PC-9 (cell line): ENCODE data around the gene GNL3L. TPM values are rescaled to one million over a fixed set of nuclear protein-coding genes. Genes with fewer than 3 reads are reported as not detected.

ENCODE experiments used
- Bru-seq: library from RNA; stranded (reverse); fragments of 400-500 nt; gene quantifications from one replicate; lab custom pipeline; 2021; lab: Mats Ljungman, UMichigan
- BruChase-seq, 2 experiments: library from RNA; stranded (reverse); fragments of 400-500 nt; gene quantifications; one replicate each; lab custom pipeline; 2021; lab: Mats Ljungman, UMichigan
- BruUV-seq: library from RNA; stranded (reverse); fragments of 400-500 nt; replicated peaks from 2 replicates; lab custom pipeline; 2021; lab: Mats Ljungman, UMichigan
- CTCF ChIA-PET: fragments of 300-600 bp; sonication (Branson Sonifier 250); formaldehyde crosslinking; loops from one replicate; lab custom pipeline; 2022; ENCODE audit warnings: antibody characterized with exemption; lab: Charles Lee
- POLR2A ChIA-PET: fragments of 300-600 bp; sonication (Branson Sonifier 250); formaldehyde crosslinking; loops from one replicate; lab custom pipeline; 2022; ENCODE audit warnings: antibody characterized with exemption; ENCODE audit not compliant: unreplicated experiment; lab: Charles Lee
- DNase-seq, 2 experiments: peaks; one replicate each; pipeline versions ENCODE4 v3.0.0 to v3.0.0-alpha.2; 2015 to 2022; ENCODE audit warnings: mixed read lengths in 1 of 2
- H2AFZ ChIP-seq: fragments of 200-600 bp; sonication (generic); 2 replicates; pipeline ENCODE4 v1.8.1; 2017; ENCODE audit warnings: antibody characterized with exemption
- H3F3A ChIP-seq: fragments of 200-600 bp; sonication (generic); 2 replicates; pipeline ENCODE4 v1.8.1; 2017; ENCODE audit warnings: antibody characterized with exemption, mild to moderate bottlenecking, low read depth; ENCODE audit not compliant: insufficient read depth
- H3K27ac ChIP-seq: fragments of 200-600 bp; sonication (generic); 2 replicates; pipeline ENCODE4 v1.6.1; 2016; ENCODE audit warnings: mixed run types
- H3K27me3 ChIP-seq: fragments of 200-600 bp; sonication (generic); 2 replicates; pipeline ENCODE4 v1.6.1; 2016; ENCODE audit warnings: low read depth, mixed run types; ENCODE audit not compliant: insufficient read depth
- H3K36me3 ChIP-seq: fragments of 200-600 bp; sonication (generic); 2 replicates; pipeline ENCODE4 v1.6.1; 2016; ENCODE audit warnings: low read depth, mixed run types
- H3K4me1 ChIP-seq: fragments of 200-600 bp; sonication (generic); replicated peaks from 2 replicates; pipeline ENCODE4 v1.6.1; 2016; ENCODE audit warnings: mixed run types; ENCODE audit not compliant: insufficient read depth
- H3K4me2 ChIP-seq: fragments of 200-600 bp; sonication (generic); 2 replicates; pipeline ENCODE4 v1.6.1; 2017; ENCODE audit warnings: mixed run types
- H3K4me3 ChIP-seq: fragments of 200-600 bp; sonication (generic); 2 replicates; pipeline ENCODE4 v1.6.1; 2016; ENCODE audit warnings: mixed run types
- H3K79me2 ChIP-seq: fragments of 200-600 bp; sonication (generic); 2 replicates; pipeline ENCODE4 v1.6.1; 2017; ENCODE audit warnings: low read depth, mixed run types
- H3K9me2 ChIP-seq: fragments of 200-600 bp; sonication (generic); 2 replicates; pipeline ENCODE4 v1.8.1; 2017; ENCODE audit warnings: mild to moderate bottlenecking; ENCODE audit not compliant: insufficient read depth
- H3K9me3 ChIP-seq: fragments of 200-600 bp; sonication (generic); 2 replicates; pipeline ENCODE4 v1.8.1; 2016; ENCODE audit warnings: low read depth; ENCODE audit not compliant: insufficient read depth
- H4K20me1 ChIP-seq: fragments of 200-600 bp; sonication (generic); 2 replicates; pipeline ENCODE4 v1.8.1; 2017; ENCODE audit not compliant: insufficient read depth
- EZH2 ChIP-seq: fragments of 200-600 bp; sonication (generic); IDR thresholded peaks from 2 replicates; pipeline ENCODE4 v1.8.0; 2017; ENCODE audit warnings: antibody characterized with exemption, low read depth
- intact Hi-C: fragments of 100-400 bp; cut with micrococcal nuclease; formaldehyde crosslinking; loops from one replicate; pipeline ENCODE4 v1.10.0; 2022; ENCODE audit not compliant: unreplicated experiment
- long read RNA-seq: library from polyadenylated mRNA; stranded (forward); transcript quantifications from one replicate; pipeline ENCODE4 v2.0.0, GENCODE V29; 2022
- total RNA-seq: library from RNA; stranded (reverse); gene quantifications from 2 replicates; pipeline ENCODE4 v1.2.3, GENCODE V29; 2021
- TF ChIP-seq, protein P1 (sequence below): fragments of 200-600 bp; sonication (generic); conservative IDR thresholded peaks from 2 replicates; pipeline ENCODE4 v1.6.1; 2017; ENCODE audit warnings: mixed run types, antibody characterized with exemption, mild to moderate bottlenecking, moderate library complexity

The GNL3L gene, protein sequence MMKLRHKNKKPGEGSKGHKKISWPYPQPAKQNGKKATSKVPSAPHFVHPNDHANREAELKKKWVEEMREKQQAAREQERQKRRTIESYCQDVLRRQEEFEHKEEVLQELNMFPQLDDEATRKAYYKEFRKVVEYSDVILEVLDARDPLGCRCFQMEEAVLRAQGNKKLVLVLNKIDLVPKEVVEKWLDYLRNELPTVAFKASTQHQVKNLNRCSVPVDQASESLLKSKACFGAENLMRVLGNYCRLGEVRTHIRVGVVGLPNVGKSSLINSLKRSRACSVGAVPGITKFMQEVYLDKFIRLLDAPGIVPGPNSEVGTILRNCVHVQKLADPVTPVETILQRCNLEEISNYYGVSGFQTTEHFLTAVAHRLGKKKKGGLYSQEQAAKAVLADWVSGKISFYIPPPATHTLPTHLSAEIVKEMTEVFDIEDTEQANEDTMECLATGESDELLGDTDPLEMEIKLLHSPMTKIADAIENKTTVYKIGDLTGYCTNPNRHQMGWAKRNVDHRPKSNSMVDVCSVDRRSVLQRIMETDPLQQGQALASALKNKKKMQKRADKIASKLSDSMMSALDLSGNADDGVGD
- 61.4 and 77.4 TPM in 2 replicates for total RNA-seq
- Bru-seq, nascent RNA: percentile 90 among the genes with signal in this experiment
- percentile 85 among the genes with signal in this experiment for BruChase-seq, experiment 1, labeled RNA remaining after a 2-hour chase
- BruChase-seq, experiment 2, labeled RNA remaining after a 6-hour chase: percentile 91 among the genes with signal in this experiment
- long read RNA-seq, partial matches to known transcripts: 0 of 14 reads
- long read RNA-seq, other reads (novel, unspliced or antisense): 6 of 14 reads

DNA sequence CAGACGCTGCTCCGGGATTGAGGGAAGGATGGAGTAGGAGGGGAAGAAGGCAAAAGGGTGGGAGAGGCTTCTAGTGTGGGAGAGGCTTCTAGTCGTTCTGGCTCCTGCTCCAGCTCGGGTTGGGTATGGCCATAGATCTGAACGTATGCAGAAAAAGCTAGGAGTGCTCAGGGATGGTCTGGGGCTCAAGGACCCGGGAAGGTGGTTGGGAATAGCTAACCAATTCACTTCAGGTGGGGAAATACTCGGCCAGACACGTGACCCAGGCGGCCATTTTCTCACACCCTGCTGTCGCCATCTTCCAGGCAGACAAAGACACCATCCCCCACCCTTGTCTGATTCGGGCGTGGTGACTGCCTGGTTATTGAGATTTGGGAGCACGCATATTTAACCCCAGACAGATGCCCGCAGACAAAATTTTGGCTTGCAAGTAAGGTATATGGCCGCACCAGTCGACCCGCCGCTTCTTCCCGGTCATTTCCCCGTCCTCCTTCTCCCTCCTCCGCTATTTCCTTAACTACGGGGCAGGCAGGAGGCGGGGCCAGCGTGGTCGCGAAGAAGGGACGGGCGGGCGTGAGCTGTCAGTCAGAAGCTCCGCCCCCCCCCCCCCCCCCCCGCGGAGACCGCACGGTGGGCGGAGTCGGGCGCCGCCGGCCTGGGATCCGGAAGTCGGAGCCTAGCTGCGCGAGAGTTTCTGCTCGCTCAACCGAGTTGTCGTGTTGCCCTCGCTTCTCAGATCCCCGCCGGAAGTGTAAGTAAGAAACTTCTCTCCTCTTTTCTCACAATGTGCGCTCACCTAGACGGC is at the start of gene GNL3L:
TSS of gene GNL3L (plus strand) at position 668 of the 805 bp plus-strand sequence. CDS start 2,348 bp downstream, outside the sequence.
- DNase-seq: peak; percentile 74 to 87
- Histone ChIP-seq H3K79me2 (peaks cover 45% of the 10 kb centered on the region), H3K9me3 (no peaks in the 10 kb centered on the region), H3K4me3 (peak within 1 kb of the TSS; percentile 93), H3K4me1 (peaks cover 10% of the 10 kb centered on the region; the same call in 1 of the 2 replicates), H3K9me2 (no peaks in the 10 kb centered on the region), H3K36me3 (peaks cover 13% of the 10 kb centered on the region; the same call in 1 of the 2 replicates), H3F3A (no peaks in the 10 kb centered on the region), H3K4me2 (peak within 1 kb of the TSS; percentile 84), H3K27me3 (no peaks in the 10 kb centered on the region), H2AFZ (peak within 1 kb of the TSS; percentile 90), H3K27ac (peak within 1 kb of the TSS; percentile 84), H4K20me1 (0 out of 2 replicates have a peak, but pooled peaks cover 3% of the 10 kb centered on the region)
- TSS peak; percentile 92 for BruUV-seq
- intact Hi-C loops: loop anchor here (1.0 to 5.0 kb wide), 2 partner anchors 87 to 110 kb away; partner anchors contain the start of gene TSR2
- TF ChIP-seq, protein P1, sequence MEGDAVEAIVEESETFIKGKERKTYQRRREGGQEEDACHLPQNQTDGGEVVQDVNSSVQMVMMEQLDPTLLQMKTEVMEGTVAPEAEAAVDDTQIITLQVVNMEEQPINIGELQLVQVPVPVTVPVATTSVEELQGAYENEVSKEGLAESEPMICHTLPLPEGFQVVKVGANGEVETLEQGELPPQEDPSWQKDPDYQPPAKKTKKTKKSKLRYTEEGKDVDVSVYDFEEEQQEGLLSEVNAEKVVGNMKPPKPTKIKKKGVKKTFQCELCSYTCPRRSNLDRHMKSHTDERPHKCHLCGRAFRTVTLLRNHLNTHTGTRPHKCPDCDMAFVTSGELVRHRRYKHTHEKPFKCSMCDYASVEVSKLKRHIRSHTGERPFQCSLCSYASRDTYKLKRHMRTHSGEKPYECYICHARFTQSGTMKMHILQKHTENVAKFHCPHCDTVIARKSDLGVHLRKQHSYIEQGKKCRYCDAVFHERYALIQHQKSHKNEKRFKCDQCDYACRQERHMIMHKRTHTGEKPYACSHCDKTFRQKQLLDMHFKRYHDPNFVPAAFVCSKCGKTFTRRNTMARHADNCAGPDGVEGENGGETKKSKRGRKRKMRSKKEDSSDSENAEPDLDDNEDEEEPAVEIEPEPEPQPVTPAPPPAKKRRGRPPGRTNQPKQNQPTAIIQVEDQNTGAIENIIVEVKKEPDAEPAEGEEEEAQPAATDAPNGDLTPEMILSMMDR: no peak
- CTCF ChIA-PET: no interaction called here
- POLR2A ChIA-PET: interaction anchor here (0.6 to 1.0 kb wide), 4 partner anchors 83 to 1083 kb away, joined by 3 to 8 read pairs (median 6); no protein-coding TSS in a partner anchor

DNA sequence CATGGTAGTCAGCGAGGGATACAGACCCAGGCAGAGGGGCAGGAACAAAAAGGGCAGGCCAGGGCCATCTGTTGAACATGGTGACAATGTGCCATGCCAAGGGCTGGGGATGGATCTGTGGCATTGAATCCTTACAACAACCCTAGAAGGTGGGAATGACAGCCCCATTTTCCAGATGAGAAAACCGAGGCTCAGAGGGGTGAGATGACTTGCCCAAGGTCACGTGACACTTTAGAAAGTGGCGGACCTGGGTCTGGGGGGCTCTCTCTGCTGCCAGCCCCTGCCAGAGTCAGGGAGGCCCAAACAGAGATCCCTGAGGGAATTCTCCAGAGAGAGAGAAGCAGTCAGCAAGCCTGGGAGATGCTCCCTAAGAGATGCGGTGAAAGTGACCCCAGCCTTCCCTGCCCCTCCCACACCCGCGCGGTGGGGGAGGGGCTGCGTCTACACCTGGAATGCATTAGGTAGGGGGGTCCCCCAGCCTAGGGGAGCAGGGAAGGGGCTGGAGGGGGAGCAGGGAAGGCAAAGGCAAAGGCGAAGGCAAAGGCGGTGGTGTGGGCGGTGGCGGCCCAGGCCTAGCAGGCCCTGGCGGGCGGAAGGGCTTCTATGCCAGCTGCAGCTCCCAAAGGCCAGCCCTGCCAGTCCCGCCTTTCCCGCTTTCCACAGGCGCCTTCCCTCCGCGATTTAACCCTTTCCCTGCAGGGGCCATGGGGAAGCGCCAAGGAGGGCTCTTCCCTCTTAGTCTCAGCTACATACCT is 47.0 kb upstream of the GNL3L start:
- no peaks in the 10 kb centered on the region for H3K4me1 ChIP-seq
- H3K9me3 ChIP-seq: no peaks in the 10 kb centered on the region
- H3K9me2 ChIP-seq: no peaks in the 10 kb centered on the region
- no peaks in the 10 kb centered on the region for H3K79me2 ChIP-seq
- no TSS peak for BruUV-seq
- H3F3A ChIP-seq: no peaks in the 10 kb centered on the region
- ChIA-PET POLR2A (interaction anchor here (0.6 kb wide), 1 partner anchor 14 kb away, joined by 22 read pairs; no protein-coding TSS in a partner anchor), CTCF (no interaction called here)
- no peak overlapping the region for H2AFZ ChIP-seq
- H3K36me3 ChIP-seq: no peaks in the 10 kb centered on the region
- no peak overlapping the region for H3K4me3 ChIP-seq
- H3K27me3 ChIP-seq: no peaks in the 10 kb centered on the region
- intact Hi-C loops: no loop called here
- no peak for DNase-seq
- TF ChIP-seq, protein P1: no peak
- TF ChIP-seq EZH2: no peak
- H3K4me2 ChIP-seq: no peak overlapping the region
- no peaks in the 10 kb centered on the region for H4K20me1 ChIP-seq
- H3K27ac ChIP-seq: no peak overlapping the region
